H9 (cell line): Measurements from ENCODE around the gene CCSER1. TPM values are rescaled to one million over a fixed set of nuclear protein-coding genes. Genes with fewer than 3 reads are reported as not detected.

Source experiments
- DNase-seq: peaks from one replicate; pipeline ENCODE4 v3.0.0-alpha.2; 2017
- H2AFZ ChIP-seq: one replicate; pipeline ENCODE4 v1.6.1; 2013; ENCODE audit warnings: mild to moderate bottlenecking, low read length, control low read depth, moderate library complexity
- H2AK5ac ChIP-seq: 2 replicates; pipeline ENCODE4 v1.6.1; 2013; ENCODE audit warnings: low read length, control low read depth, mixed read lengths; ENCODE audit not compliant: insufficient read length
- H2BK120ac ChIP-seq: one replicate; pipeline ENCODE4 v1.6.1; 2013; ENCODE audit warnings: low read depth, mild to moderate bottlenecking, low read length, control low read depth, inconsistent platforms; ENCODE audit not compliant: poor library complexity, severe bottlenecking
- H2BK12ac ChIP-seq: 2 replicates; pipeline ENCODE4 v1.6.1; 2013; ENCODE audit warnings: low read length, control low read depth, mixed read lengths, low read depth; ENCODE audit not compliant: insufficient read length
- H2BK15ac ChIP-seq: 2 replicates; pipeline ENCODE4 v1.6.1; 2013; ENCODE audit warnings: low read depth, low read length, control low read depth
- H2BK20ac ChIP-seq: one replicate; pipeline ENCODE4 v1.6.1; 2013; ENCODE audit warnings: low read depth, mild to moderate bottlenecking, low read length, control low read depth, inconsistent platforms; ENCODE audit not compliant: poor library complexity, severe bottlenecking
- H2BK5ac ChIP-seq: 2 replicates; pipeline ENCODE4 v1.6.1; 2013; ENCODE audit warnings: low read length, control low read depth, mixed read lengths; ENCODE audit not compliant: insufficient read length
- H3K14ac ChIP-seq: 2 replicates; pipeline ENCODE4 v1.6.1; 2013; ENCODE audit warnings: low read length, control low read depth; ENCODE audit not compliant: insufficient read depth
- H3K18ac ChIP-seq: 2 replicates; pipeline ENCODE4 v1.6.1; 2013; ENCODE audit warnings: low read depth, mild to moderate bottlenecking, mixed read lengths, low read length, control low read depth; ENCODE audit not compliant: insufficient read length
- H3K23ac ChIP-seq: 2 replicates; pipeline ENCODE4 v1.6.1; 2013; ENCODE audit warnings: low read length, control low read depth, mixed read lengths, low read depth; ENCODE audit not compliant: insufficient read length
- H3K23me2 ChIP-seq: 2 replicates; pipeline ENCODE4 v1.6.1; 2013; ENCODE audit warnings: low read depth, mild to moderate bottlenecking, mixed read lengths, low read length, control low read depth; ENCODE audit not compliant: insufficient read length, poor library complexity, severe bottlenecking
- H3K27ac ChIP-seq: 2 replicates; pipeline ENCODE4 v1.5.1; 2013; ENCODE audit warnings: low read length, control low read depth, mixed read lengths, low read depth; ENCODE audit not compliant: insufficient read length
- H3K27me3 ChIP-seq: 2 replicates; pipeline ENCODE4 v1.6.1; 2013; ENCODE audit warnings: low read length, control low read depth, inconsistent platforms; ENCODE audit not compliant: insufficient read depth
- H3K4ac ChIP-seq: 2 replicates; pipeline ENCODE4 v1.6.1; 2013; ENCODE audit warnings: low read depth, mild to moderate bottlenecking, control low read depth, inconsistent platforms, low read length, moderate library complexity
- H3K4me1 ChIP-seq: 2 replicates; pipeline ENCODE4 v1.6.1; 2013; ENCODE audit warnings: low read length, control low read depth, inconsistent platforms; ENCODE audit not compliant: insufficient read depth
- H3K4me2 ChIP-seq: 2 replicates; pipeline ENCODE4 v1.6.1; 2013; ENCODE audit warnings: low read length, control low read depth, mixed read lengths; ENCODE audit not compliant: insufficient read length, insufficient read depth
- H3K56ac ChIP-seq: 2 replicates; pipeline ENCODE4 v1.6.1; 2013; ENCODE audit warnings: low read depth, mild to moderate bottlenecking, mixed read lengths, low read length, control low read depth; ENCODE audit not compliant: insufficient read length
- H3K79me1 ChIP-seq: 2 replicates; pipeline ENCODE4 v1.6.1; 2013; ENCODE audit warnings: low read depth, mild to moderate bottlenecking, moderate library complexity, low read length, control low read depth, inconsistent platforms; ENCODE audit not compliant: insufficient read depth, poor library complexity, severe bottlenecking
- H3K79me2 ChIP-seq: 2 replicates; pipeline ENCODE4 v1.6.1; 2013; ENCODE audit warnings: low read length, control low read depth, inconsistent platforms; ENCODE audit not compliant: insufficient read depth
- H3K9ac ChIP-seq: 2 replicates; pipeline ENCODE4 v1.6.1; 2013; ENCODE audit warnings: low read length, control low read depth, mixed read lengths; ENCODE audit not compliant: insufficient read length; ENCODE audit errors: extremely low read depth
- H3K9me3 ChIP-seq: one replicate; pipeline ENCODE4 v1.6.1; 2013; ENCODE audit warnings: low read depth, low read length, inconsistent platforms; ENCODE audit not compliant: control insufficient read depth
- H3T11ph ChIP-seq: one replicate; pipeline ENCODE4 v1.6.1; 2013; ENCODE audit warnings: mild to moderate bottlenecking, low read length, control low read depth, inconsistent platforms
- H4K20me1 ChIP-seq: one replicate; pipeline ENCODE4 v1.6.1; 2013; ENCODE audit not compliant: control insufficient read depth, insufficient read length, insufficient read depth
- H4K5ac ChIP-seq: 2 replicates; pipeline ENCODE4 v1.6.1; 2013; ENCODE audit warnings: low read depth, mild to moderate bottlenecking, mixed read lengths, low read length, control low read depth; ENCODE audit not compliant: insufficient read length
- H4K8ac ChIP-seq: replicated peaks from 2 replicates; pipeline ENCODE4 v1.6.1; 2013; ENCODE audit warnings: low read length, control low read depth, mixed read lengths, low read depth; ENCODE audit not compliant: insufficient read length
- H4K91ac ChIP-seq: 2 replicates; pipeline ENCODE4 v1.6.1; 2013; ENCODE audit warnings: low read depth, mild to moderate bottlenecking, moderate library complexity, mixed read lengths, low read length, control low read depth; ENCODE audit not compliant: insufficient read length
- H3K27ac Mint-ChIP-seq, 3 experiments: 2 replicates in 2 of 3; 3 replicates in 1 of 3; pipeline ENCODE4 v1.8.0; 2020 to 2021; ENCODE audit warnings: mixed read lengths in 3 of 3, mild to moderate bottlenecking in 1 of 3, moderate library complexity in 1 of 3
- H3K27me3 Mint-ChIP-seq: 2 replicates; pipeline ENCODE4 v1.8.0; 2021; ENCODE audit warnings: low read depth, mild to moderate bottlenecking, moderate library complexity, mixed read lengths
- H3K36me3 Mint-ChIP-seq, 3 experiments: 2 replicates in 2 of 3; 3 replicates in 1 of 3; pipeline ENCODE4 v1.8.0; 2020 to 2021; ENCODE audit warnings: low read depth in 3 of 3, mixed read lengths in 3 of 3; ENCODE audit not compliant: insufficient read depth in 1 of 3
- H3K4me1 Mint-ChIP-seq, 2 experiments: 2 replicates each; pipeline ENCODE4 v1.8.0; 2020; ENCODE audit warnings: mixed read lengths in 2 of 2
- H3K4me3 Mint-ChIP-seq, 2 experiments: 2 replicates in 1 of 2; 3 replicates in 1 of 2; pipeline ENCODE4 v1.8.0; 2020 to 2021; ENCODE audit warnings: mild to moderate bottlenecking in 2 of 2, mixed read lengths in 2 of 2, moderate library complexity in 1 of 2
- H3K9me3 Mint-ChIP-seq, 2 experiments: 2 replicates in 1 of 2; 3 replicates in 1 of 2; pipeline ENCODE4 v1.8.0; 2020; ENCODE audit warnings: mild to moderate bottlenecking in 2 of 2, mixed read lengths in 2 of 2, moderate library complexity in 1 of 2
- CTCF ChIP-seq: fragments of 200-600 bp; sonication (generic); conservative IDR thresholded peaks from 3 replicates; pipeline ENCODE4 v1.8.0; 2021; ENCODE audit warnings: antibody characterized with exemption, mild to moderate bottlenecking
- WGBS: extraction: QIAGEN DNeasy Blood & Tissue Kit; methylation state at CpG from one replicate; pipeline ENCODE4 v1.1.7; 2013; ENCODE audit warnings: missing lambda C conversion rate, low lambda C conversion rate, mixed read lengths; ENCODE audit not compliant: insufficient read length; ENCODE audit errors: extremely low coverage; 5-methylcytosine and 5-hydroxymethylcytosine counted together
- total RNA-seq: library from RNA; stranded (reverse); gene quantifications from 2 replicates; pipeline ENCODE4 v1.2.1, GENCODE V29; 2021

CCSER1 gene
- total RNA-seq, 1 experiment from 2014 or later: 0.37 TPM

GRCh38 chr4:90495936-90496335, 368.7 kb downstream of the CCSER1 start:
- Mint-ChIP-seq H3K27me3 (no peaks in the 10 kb centered on the region), H3K27ac (no peak overlapping the region), H3K4me3 (no peak overlapping the region), H3K9me3 (peaks cover 12 to 21% of the 10 kb centered on the region in 2 experiments; a peak in 4 of 5 replicates), H3K36me3 (peaks cover 7 to 12% (median 9%) of the 10 kb centered on the region in 3 experiments), H3K4me1 (no peaks in the 10 kb centered on the region)
- Histone ChIP-seq H3K23ac (no peak overlapping the region), H4K5ac (no peak overlapping the region), H4K91ac (no peak overlapping the region), H3K9me3 (no peaks in the 10 kb centered on the region), H3K27ac (no peak overlapping the region), H3K79me2 (no peaks in the 10 kb centered on the region), H3K56ac (no peak overlapping the region), H2BK12ac (no peak overlapping the region), H3K9ac (no peak overlapping the region), H3K4ac (no peak overlapping the region), H3K4me1 (no peaks in the 10 kb centered on the region), H3K14ac (no peak overlapping the region), H2BK20ac (no peak overlapping the region), H2BK120ac (no peak overlapping the region), H3K27me3 (no peaks in the 10 kb centered on the region), H3K79me1 (no peaks in the 10 kb centered on the region), H3T11ph (no peak overlapping the region), H4K20me1 (no peaks in the 10 kb centered on the region), H4K8ac (no peak overlapping the region), H2BK15ac (no peak overlapping the region), H2BK5ac (no peak overlapping the region), H2AK5ac (no peak overlapping the region), H2AFZ (no peak overlapping the region), H3K18ac (no peak overlapping the region), H3K23me2 (no peaks in the 10 kb centered on the region), H3K4me2 (no peak overlapping the region)
- no CpG with 5 or more reads among the region's 2 CpGs for WGBS
- no peak for DNase-seq
- TF ChIP-seq CTCF: no peak
